Ishikawa (cell line): Measurements from ENCODE around the gene ZNF444.

Experiments
- CEBPB ChIP-seq: IDR thresholded peaks from 2 replicates; pipeline ENCODE4 v1.6.1; 2012
- CREB1 ChIP-seq: IDR thresholded peaks from 2 replicates; pipeline ENCODE4 v1.6.1; 2012; ENCODE audit warnings: low read depth
- EGR1 ChIP-seq: IDR thresholded peaks from 2 replicates; pipeline ENCODE4 v1.6.1; 2012
- EP300 ChIP-seq: IDR thresholded peaks from 2 replicates; pipeline ENCODE4 v1.6.1; 2012; ENCODE audit warnings: borderline replicate concordance
- FOXM1 ChIP-seq: IDR thresholded peaks from 2 replicates; pipeline ENCODE4 v1.6.1; 2012; ENCODE audit warnings: low read depth, borderline replicate concordance
- NFIC ChIP-seq: IDR thresholded peaks from 2 replicates; pipeline ENCODE4 v1.6.1; 2012
- RAD21 ChIP-seq: IDR thresholded peaks from 2 replicates; pipeline ENCODE4 v1.6.1; 2012; ENCODE audit warnings: low read depth
- REST ChIP-seq: IDR thresholded peaks from 2 replicates; pipeline ENCODE4 v1.6.1; 2012; ENCODE audit warnings: low read depth, mild to moderate bottlenecking
- TAF1 ChIP-seq: IDR thresholded peaks from 2 replicates; pipeline ENCODE4 v1.6.1; 2012; ENCODE audit warnings: low read depth, mild to moderate bottlenecking
- TCF12 ChIP-seq: IDR thresholded peaks from 2 replicates; pipeline ENCODE4 v1.6.1; 2012; ENCODE audit warnings: low read depth
- TEAD4 ChIP-seq: IDR thresholded peaks from 2 replicates; pipeline ENCODE4 v1.6.1; 2012
- USF1 ChIP-seq: IDR thresholded peaks from 2 replicates; pipeline ENCODE4 v1.6.1; 2012
- YY1 ChIP-seq: IDR thresholded peaks from 2 replicates; pipeline ENCODE4 v1.6.1; 2012; ENCODE audit warnings: low read depth
- ZBTB7A ChIP-seq: IDR thresholded peaks from 2 replicates; pipeline ENCODE4 v1.6.1; 2012; ENCODE audit warnings: low read depth
- TF ChIP-seq, protein P1 (sequence below): IDR thresholded peaks from 2 replicates; pipeline ENCODE4 v1.6.1; 2012

The ZNF444 gene

DNA sequence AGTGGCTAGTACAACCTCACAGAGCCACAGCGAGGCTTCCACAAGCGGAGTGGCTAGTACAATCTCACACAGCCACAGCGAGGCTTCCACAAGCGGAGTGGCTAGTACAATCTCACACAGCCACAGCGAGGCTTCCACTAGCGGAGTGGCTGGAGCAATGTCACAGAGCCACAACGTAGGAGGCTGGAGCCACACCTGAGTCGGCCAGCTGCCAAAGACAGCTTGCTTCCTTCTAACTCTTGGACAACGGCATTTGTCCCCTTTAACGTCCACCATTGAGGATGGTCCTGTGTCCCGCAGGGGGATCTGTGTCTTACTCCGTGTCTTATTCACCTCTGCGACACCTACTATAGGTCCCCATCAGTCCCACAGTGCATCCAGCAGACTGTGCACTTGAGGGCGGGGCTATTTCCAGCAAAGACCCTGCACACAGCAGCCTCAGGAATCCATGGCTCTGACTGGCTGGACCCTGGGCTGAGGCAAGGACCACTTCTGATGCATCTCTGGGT lies 23.7 kb upstream of the ZNF444 start:
- TF ChIP-seq TCF12, result no peak
- TF ChIP-seq FOXM1, result no peak
- TF ChIP-seq YY1, result no peak
- no peak for TF ChIP-seq TEAD4
- TF ChIP-seq CREB1, result no peak
- TF ChIP-seq REST, result no peak
- TF ChIP-seq, protein P1, sequence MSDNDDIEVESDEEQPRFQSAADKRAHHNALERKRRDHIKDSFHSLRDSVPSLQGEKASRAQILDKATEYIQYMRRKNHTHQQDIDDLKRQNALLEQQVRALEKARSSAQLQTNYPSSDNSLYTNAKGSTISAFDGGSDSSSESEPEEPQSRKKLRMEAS, result no peak
- no peak for TF ChIP-seq RAD21
- no peak for TF ChIP-seq USF1
- no peak for TF ChIP-seq ZBTB7A
- no peak for TF ChIP-seq NFIC
- no peak for TF ChIP-seq CEBPB

GRCh38 chr19:56117889-56118288 lies 23.2 kb upstream of the ZNF444 start:
- TF ChIP-seq YY1, result no peak
- TF ChIP-seq USF1, result no peak
- TF ChIP-seq EP300, result no peak
- no peak for TF ChIP-seq CEBPB
- TF ChIP-seq, protein P1, result no peak
- TF ChIP-seq CREB1, result no peak
- no peak for TF ChIP-seq REST
- no peak for TF ChIP-seq NFIC
- TF ChIP-seq TCF12, result no peak
- TF ChIP-seq FOXM1, result no peak

DNA sequence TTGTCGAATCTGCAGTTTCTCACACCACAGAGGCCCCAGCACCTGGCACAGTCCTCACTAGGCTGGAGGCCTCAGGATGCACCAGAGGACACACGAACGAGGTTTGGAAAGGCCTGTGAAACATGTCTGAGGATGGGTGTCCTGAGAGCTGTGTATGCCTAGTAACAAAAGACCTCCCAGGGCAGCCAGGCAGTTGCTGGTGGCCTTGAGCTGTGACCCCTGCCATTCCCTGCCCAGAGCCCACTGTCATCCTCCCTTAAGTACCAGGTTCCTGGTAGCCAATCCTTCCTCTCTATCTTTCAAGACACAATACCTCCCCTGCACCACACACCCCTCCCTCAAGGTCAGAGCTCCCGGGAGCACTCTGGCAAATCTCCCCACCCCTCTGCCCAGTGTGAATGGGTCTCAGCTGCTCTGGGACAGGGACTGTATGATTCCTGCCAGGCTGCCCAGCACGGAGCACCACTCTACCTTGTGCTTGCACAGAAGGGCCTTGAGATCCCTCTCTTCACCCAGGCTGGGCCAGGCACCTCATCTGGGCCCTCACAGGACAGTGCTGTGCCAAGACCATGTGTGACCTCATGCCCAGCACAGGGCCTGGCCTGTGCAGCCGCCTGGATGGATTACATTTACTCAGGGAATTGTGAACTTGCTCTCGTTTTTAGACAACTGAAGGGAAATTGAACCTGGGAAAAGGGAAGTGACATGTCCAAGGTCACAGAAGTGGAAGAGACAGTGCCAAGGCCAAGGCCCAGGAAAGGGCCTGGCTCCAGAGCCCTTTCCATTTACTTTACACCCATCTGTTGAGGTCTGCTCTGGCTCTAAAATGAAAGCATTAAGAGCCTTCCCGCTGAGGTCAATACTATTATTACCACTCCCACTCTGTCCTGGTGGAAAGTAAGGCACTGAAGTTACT lies 22.2 kb upstream of the ZNF444 start:
- TF ChIP-seq TEAD4 (no peak), EGR1 (no peak), USF1 (no peak)

DNA sequence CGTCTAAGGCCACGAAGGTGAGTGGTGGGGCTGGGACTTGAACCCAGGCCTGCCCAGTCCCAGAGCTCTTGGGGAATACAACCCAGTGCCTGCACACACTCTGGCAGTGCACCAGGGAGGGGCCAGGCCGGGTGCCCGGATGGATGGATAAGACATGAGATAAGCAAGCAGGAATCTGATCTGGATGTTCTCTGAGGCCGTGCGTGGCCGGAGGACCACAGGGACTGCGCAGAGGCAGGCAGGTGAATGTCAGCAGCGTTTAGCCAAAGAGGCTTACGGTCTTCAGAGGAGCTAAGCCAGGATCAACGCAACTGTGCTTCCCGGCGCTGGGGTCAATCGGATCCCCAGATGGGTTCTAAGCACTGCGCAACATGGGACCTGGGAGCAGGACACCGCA lies 21.5 kb upstream of the ZNF444 start:
- TF ChIP-seq FOXM1, result no peak
- TF ChIP-seq REST, result no peak
- TF ChIP-seq TEAD4, result no peak
- TF ChIP-seq EGR1, result no peak
- TF ChIP-seq TAF1, result no peak
- no peak for TF ChIP-seq YY1
- TF ChIP-seq NFIC, result no peak
